ENCODE data around the gene ATP4B. TPM values are rescaled to one million over a fixed set of nuclear protein-coding genes. Genes with fewer than 3 reads are reported as not detected.

The ATP4B gene
- not detected in 2 replicates for total RNA-seq

DNA sequence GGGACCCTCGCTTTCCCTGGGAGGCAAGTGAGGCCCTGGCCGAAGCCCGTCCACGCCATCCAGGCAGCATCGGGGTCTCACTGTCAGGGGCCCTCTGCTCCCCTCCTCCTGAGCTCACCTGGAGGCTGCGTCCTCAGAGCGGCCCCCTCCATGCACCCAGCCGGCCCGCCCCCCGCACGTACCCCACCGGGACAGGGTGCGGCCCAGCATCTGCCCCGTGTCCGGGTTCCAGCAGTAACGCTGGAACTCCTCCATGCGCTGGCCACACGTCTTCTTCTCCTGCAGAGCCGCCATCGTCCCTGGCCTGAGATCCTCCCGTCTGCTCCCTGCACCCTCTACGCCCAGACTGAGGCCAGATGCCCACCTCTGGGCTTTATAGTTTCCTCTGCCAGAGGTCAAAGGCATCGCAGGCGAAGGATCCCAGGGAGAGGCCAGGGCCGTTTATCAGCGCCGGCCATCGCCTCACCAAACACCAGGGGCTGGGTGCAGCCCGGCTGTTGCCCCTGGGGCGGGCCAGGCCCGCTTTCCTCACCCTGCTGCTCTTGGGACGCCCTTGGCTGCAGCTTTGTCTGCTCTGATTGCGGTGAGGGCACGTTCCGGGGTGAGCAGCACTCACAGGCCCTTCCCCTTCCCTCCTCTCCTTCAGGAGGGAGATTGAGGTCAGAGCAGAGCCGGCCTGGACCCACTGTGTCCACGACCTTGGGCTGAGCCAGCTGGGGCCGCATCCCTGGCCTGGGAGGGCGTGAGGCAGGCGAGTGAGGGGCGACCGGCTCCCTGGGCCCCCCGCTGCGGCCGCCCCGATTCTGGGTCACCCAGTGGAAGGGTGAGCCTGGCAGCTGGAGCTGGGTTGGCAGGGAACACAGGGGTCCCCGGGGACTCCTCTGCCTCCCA is at the start of gene ATP4B:
TSS of gene ATP4B (minus strand) at position 348 of the 891 bp plus-strand sequence. CDS start at position 294, 54 bp downstream.

DNA sequence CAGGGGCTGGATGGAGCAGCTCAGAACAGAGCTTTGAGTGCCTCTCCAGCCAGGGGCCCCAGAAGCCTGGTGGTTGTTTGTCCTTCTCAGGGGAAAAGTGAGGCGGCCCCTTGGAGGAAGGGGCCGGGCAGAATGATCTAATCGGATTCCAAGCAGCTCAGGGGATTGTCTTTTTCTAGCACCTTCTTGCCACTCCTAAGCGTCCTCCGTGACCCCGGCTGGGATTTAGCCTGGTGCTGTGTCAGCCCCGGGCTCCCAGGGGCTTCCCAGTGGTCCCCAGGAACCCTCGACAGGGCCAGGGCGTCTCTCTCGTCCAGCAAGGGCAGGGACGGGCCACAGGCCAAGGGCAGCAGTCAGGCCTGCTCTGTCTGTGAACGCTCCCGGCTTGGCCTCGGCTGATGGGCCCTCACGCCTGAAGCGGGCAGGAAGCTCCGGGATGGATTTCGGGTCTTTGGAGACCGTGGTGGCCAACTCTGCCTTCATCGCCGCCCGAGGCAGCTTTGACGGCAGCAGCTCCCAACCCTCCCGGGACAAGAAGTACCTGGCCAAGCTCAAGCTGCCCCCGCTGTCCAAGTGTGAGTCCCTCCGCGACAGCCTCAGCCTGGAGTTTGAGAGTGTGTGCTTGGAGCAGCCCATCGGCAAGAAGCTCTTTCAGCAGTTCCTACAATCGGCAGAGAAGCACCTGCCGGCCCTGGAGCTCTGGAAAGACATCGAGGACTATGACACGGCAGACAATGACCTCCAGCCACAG is 9.1 kb upstream of the ATP4B start, which contains the start of gene GRK1:
TSS of gene GRK1 (plus strand) at position 269 of the 751 bp plus-strand sequence. CDS start at position 437, 168 bp downstream.

Other genes with a start within 250 kb of the ATP4B start
- gene ADPRHL1, start 204.7 kb downstream of the ATP4B start, total RNA-seq = 2.4 and 4.2 TPM in 2 replicates
- 11.8 and 12.0 TPM in 2 replicates for gene DCUN1D2, start 167.5 kb downstream of the ATP4B start, total RNA-seq
- 63.8 and 76.5 TPM in 2 replicates for gene TFDP1, start 73.4 kb downstream of the ATP4B start, total RNA-seq
- under 0.01 TPM in 1 of 2 replicates, not detected in the other for gene GRK1, start 9.0 kb upstream of the ATP4B start, total RNA-seq
- 9.3 and 12.2 TPM in 2 replicates for gene TMEM255B, start 101.0 kb upstream of the ATP4B start, total RNA-seq
- 211 and 262 TPM in 2 replicates for gene GAS6, start 205.9 kb upstream of the ATP4B start, total RNA-seq

Measured in articular chondrocyte of knee joint (primary cell).